AG09309 (cell line): ENCODE results near the gene INSYN2B.

Source experiments
- DNase-seq: peaks from one replicate; pipeline ENCODE4 v3.0.0-alpha.2; 2010; ENCODE audit warnings: low read depth
- H3K4me3 ChIP-seq: 2 replicates; pipeline ENCODE4 v1.5.1; 2011; ENCODE audit warnings: mild to moderate bottlenecking, low read depth, low read length, moderate library complexity; ENCODE audit not compliant: control insufficient read depth
- TF ChIP-seq, protein P1 (sequence below): IDR thresholded peaks from 2 replicates; pipeline ENCODE4 v1.5.1; 2011; ENCODE audit warnings: mild to moderate bottlenecking, low read depth, low read length, inconsistent platforms; ENCODE audit not compliant: insufficient read depth, control insufficient read depth; ENCODE audit errors: missing control alignments

INSYN2B gene

GRCh38 chr5:169917500-169917899 lies 62.8 kb downstream of the INSYN2B start:
- TF ChIP-seq, protein P1, sequence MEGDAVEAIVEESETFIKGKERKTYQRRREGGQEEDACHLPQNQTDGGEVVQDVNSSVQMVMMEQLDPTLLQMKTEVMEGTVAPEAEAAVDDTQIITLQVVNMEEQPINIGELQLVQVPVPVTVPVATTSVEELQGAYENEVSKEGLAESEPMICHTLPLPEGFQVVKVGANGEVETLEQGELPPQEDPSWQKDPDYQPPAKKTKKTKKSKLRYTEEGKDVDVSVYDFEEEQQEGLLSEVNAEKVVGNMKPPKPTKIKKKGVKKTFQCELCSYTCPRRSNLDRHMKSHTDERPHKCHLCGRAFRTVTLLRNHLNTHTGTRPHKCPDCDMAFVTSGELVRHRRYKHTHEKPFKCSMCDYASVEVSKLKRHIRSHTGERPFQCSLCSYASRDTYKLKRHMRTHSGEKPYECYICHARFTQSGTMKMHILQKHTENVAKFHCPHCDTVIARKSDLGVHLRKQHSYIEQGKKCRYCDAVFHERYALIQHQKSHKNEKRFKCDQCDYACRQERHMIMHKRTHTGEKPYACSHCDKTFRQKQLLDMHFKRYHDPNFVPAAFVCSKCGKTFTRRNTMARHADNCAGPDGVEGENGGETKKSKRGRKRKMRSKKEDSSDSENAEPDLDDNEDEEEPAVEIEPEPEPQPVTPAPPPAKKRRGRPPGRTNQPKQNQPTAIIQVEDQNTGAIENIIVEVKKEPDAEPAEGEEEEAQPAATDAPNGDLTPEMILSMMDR = no peak
- no peak overlapping the region for H3K4me3 ChIP-seq
- DNase-seq = no peak

GRCh38 chr5:169914766-169915165 lies 65.5 kb downstream of the INSYN2B start:
- H3K4me3 ChIP-seq = no peak overlapping the region
- TF ChIP-seq, protein P1 = no peak
- DNase-seq = no peak

- H3K4me3 ChIP-seq = no peak overlapping the region
Observed at GRCh38 chr5:169913479-169913878, 66.8 kb downstream of the INSYN2B start.

GRCh38 chr5:169911448-169912212 lies 68.7 kb downstream of the INSYN2B start:
- TF ChIP-seq, protein P1 = no peak
- DNase-seq = no peak
- H3K4me3 ChIP-seq = no peak overlapping the region

More at GRCh38 chr5:169913479-169913878, 66.8 kb downstream of the INSYN2B start:
- TF ChIP-seq, protein P1 = no peak
- DNase-seq = no peak

GRCh38 chr5:169910393-169910792 lies 69.9 kb downstream of the INSYN2B start:
- no peak for DNase-seq
- H3K4me3 ChIP-seq = no peak overlapping the region
- TF ChIP-seq, protein P1 = no peak

GRCh38 chr5:169909945-169910344 lies 70.3 kb downstream of the INSYN2B start:
- TF ChIP-seq, protein P1 = no peak
- DNase-seq = no peak
- no peak overlapping the region for H3K4me3 ChIP-seq
